Activated CD4-positive, CD25-positive, alpha-beta regulatory T cell treated with anti-CD3 and anti-CD28 coated beads, Interleukin-2, amount 50 U/mL, for 24 hours (primary cell): ENCODE results near the gene CYP2U1.

Experiments used
- ATAC-seq, 2 donors: fragments of 150-1000 bp; cut with Tn5 transposase; one replicate each; pipeline ENCODE4 v1.10.0; 2021; ENCODE audit warnings: mild to moderate bottlenecking in 1 of 2, moderate library complexity in 1 of 2

Gene CYP2U1

GRCh38 chr4:107930821-107931774, at the start of gene CYP2U1:
CYP2U1 (plus strand) TSS chr4:107931549; CDS start chr4:107931644, 95 bp downstream.
- ATAC-seq = peak; percentile 90 to 95

GRCh38 chr4:107885865-107886264, 45.5 kb upstream of the CYP2U1 start:
- ATAC-seq = no peak

GRCh38 chr4:107888237-107888636, 43.1 kb upstream of the CYP2U1 start:
- no peak for ATAC-seq

GRCh38 chr4:107890779-107891178, 40.6 kb upstream of the CYP2U1 start:
- ATAC-seq = no peak

- ATAC-seq = no peak
Measured at GRCh38 chr4:107891299-107891698, 40.0 kb upstream of the CYP2U1 start.

- no peak for ATAC-seq
Measured at GRCh38 chr4:107893171-107894137, 37.9 kb upstream of the CYP2U1 start.

GRCh38 chr4:107894138-107894603, 37.2 kb upstream of the CYP2U1 start:
- no peak for ATAC-seq

- peak; percentile 79 to 80 for ATAC-seq
Measured at GRCh38 chr4:107896158-107896645, 35.1 kb upstream of the CYP2U1 start.

- ATAC-seq = no peak
Measured at GRCh38 chr4:107896646-107897045, 34.7 kb upstream of the CYP2U1 start.

- no peak for ATAC-seq
Measured at GRCh38 chr4:107897823-107898222, 33.5 kb upstream of the CYP2U1 start.

- ATAC-seq = no peak
Measured at GRCh38 chr4:107900067-107900466, 31.3 kb upstream of the CYP2U1 start.

GRCh38 chr4:107900508-107900907, 30.8 kb upstream of the CYP2U1 start:
- ATAC-seq = no peak

GRCh38 chr4:107901213-107901934, 30.0 kb upstream of the CYP2U1 start:
- ATAC-seq = no peak

GRCh38 chr4:107902715-107903114, 28.6 kb upstream of the CYP2U1 start:
- ATAC-seq = no peak

GRCh38 chr4:107905082-107905481, 26.3 kb upstream of the CYP2U1 start:
- peak; percentile 13 to 30 for ATAC-seq

GRCh38 chr4:107906458-107907100, 24.8 kb upstream of the CYP2U1 start:
- ATAC-seq = no peak

- no peak for ATAC-seq
Measured at GRCh38 chr4:107908377-107908776, 23.0 kb upstream of the CYP2U1 start.

GRCh38 chr4:107913283-107913899, 18.0 kb upstream of the CYP2U1 start:
- ATAC-seq = peak; percentile 64 to 69

GRCh38 chr4:107915220-107915619, 16.1 kb upstream of the CYP2U1 start:
- no peak for ATAC-seq

- ATAC-seq = no peak
Measured at GRCh38 chr4:107916623-107917022, 14.7 kb upstream of the CYP2U1 start.

GRCh38 chr4:107917500-107917899, 13.8 kb upstream of the CYP2U1 start:
- ATAC-seq = no peak
